B cell (primary cell): ENCODE results near the gene CPLANE2. TPM values are rescaled to one million over a fixed set of nuclear protein-coding genes. Genes with fewer than 3 reads are reported as not detected.
A peak's percentile ranks its signal among the peaks of the same experiment; 100 is the strongest.
"Not testable (repeated sequence)": the region's sequence is repeated elsewhere in the genome, so short reads cannot be mapped to it uniquely, and the experiment has no call there.

Experiments used
- ATAC-seq: fragments of 200-7000 bp; cut with Tn5 transposase; one replicate; pipeline ENCODE4 v1.10.0; 2021; ENCODE audit warnings: low read depth, mild to moderate bottlenecking, moderate number of reproducible peaks, moderate library complexity
- CTCF ChIA-PET: fragments of 350-600 bp; sonication (Branson Sonifier 250); formaldehyde crosslinking; loops from one replicate; lab custom pipeline; 2021; ENCODE audit warnings: antibody characterized with exemption, inconsistent platforms; lab: Charles Lee
- POLR2A ChIA-PET: fragments of 350-600 bp; sonication (Branson Sonifier 250); formaldehyde crosslinking; loops from one replicate; lab custom pipeline; 2021; ENCODE audit warnings: antibody characterized with exemption; lab: Charles Lee
- DNase-seq: peaks from one replicate; pipeline ENCODE4 v3.0.0; 2013
- H2AFZ ChIP-seq: 2 replicates; pipeline ENCODE4 v1.6.1; 2012; ENCODE audit warnings: mild to moderate bottlenecking, low read depth, low read length; ENCODE audit not compliant: insufficient read depth, poor library complexity, severe bottlenecking
- H3K27ac ChIP-seq, 2 donors: 1 replicate in 1 of 2; 2 replicates in 1 of 2; pipeline ENCODE4 v1.5.1; 2012 to 2013; ENCODE audit warnings: low read length in 2 of 2, mild to moderate bottlenecking in 2 of 2, moderate library complexity in 1 of 2
- H3K27me3 ChIP-seq, 4 experiments: fragments of 200-600 bp in 1 of 4; sonication (generic) in 1 of 4; replicated peaks in 1 of 4; 1 replicate in 2 of 4; 2 replicates in 2 of 4; pipeline versions ENCODE4 v1.6.1 to v1.7.0; 2013 to 2016; ENCODE audit warnings: low read length in 3 of 4, mild to moderate bottlenecking in 2 of 4, mixed read lengths in 1 of 4, moderate library complexity in 1 of 4; ENCODE audit not compliant: insufficient read depth in 4 of 4, control insufficient read depth in 3 of 4; ENCODE audit errors: control extremely low read depth in 1 of 4
- H3K36me3 ChIP-seq, 2 experiments: replicated peaks in 1 of 2; 1 replicate in 1 of 2; 2 replicates in 1 of 2; pipeline versions ENCODE4 v1.6.1 to v1.7.1; 2013; ENCODE audit warnings: low read length in 1 of 2; ENCODE audit not compliant: insufficient read depth in 2 of 2, control insufficient read depth in 1 of 2; ENCODE audit errors: control extremely low read depth in 1 of 2, extremely low read depth in 1 of 2
- H3K4me1 ChIP-seq, 2 donors: fragments of 200-600 bp in 1 of 2; sonication (generic) in 1 of 2; 1 replicate in 1 of 2; 2 replicates in 1 of 2; pipeline versions ENCODE4 v1.5.1 to v1.6.1; 2013 to 2017; ENCODE audit warnings: low read length in 2 of 2; ENCODE audit not compliant: control insufficient read depth in 2 of 2, insufficient read depth in 2 of 2
- H3K4me2 ChIP-seq: replicated peaks from 2 replicates; pipeline ENCODE3; 2012; ENCODE audit warnings: mild to moderate bottlenecking, low read depth, low read length; ENCODE audit not compliant: poor library complexity, severe bottlenecking
- H3K4me3 ChIP-seq, 5 experiments: fragments of 200-600 bp in 1 of 5; sonication (generic) in 1 of 5; 1 replicate in 3 of 5; 2 replicates in 2 of 5; pipeline versions ENCODE4 v1.5.1 to v1.7.0; 2011 to 2016; ENCODE audit warnings: low read length in 4 of 5, mild to moderate bottlenecking in 4 of 5, low read depth in 2 of 5, control low read depth in 1 of 5, moderate library complexity in 1 of 5; ENCODE audit not compliant: insufficient read depth in 1 of 5; ENCODE audit errors: control extremely low read depth in 1 of 5, extremely low read depth in 1 of 5
- H3K79me2 ChIP-seq: fragments of 200-600 bp; sonication (generic); one replicate; pipeline ENCODE4 v1.6.0; 2016; ENCODE audit warnings: low read length; ENCODE audit not compliant: control insufficient read depth, insufficient read depth
- H3K9ac ChIP-seq: fragments of 200-600 bp; sonication (generic); 2 replicates; pipeline ENCODE4 v1.6.1; 2017; ENCODE audit warnings: mild to moderate bottlenecking, low read length, moderate library complexity
- H3K9me3 ChIP-seq, 3 donors: one replicate each; pipeline versions ENCODE4 v1.6.1 to v1.7.1; 2013; ENCODE audit warnings: low read length in 2 of 3; ENCODE audit not compliant: control insufficient read depth in 2 of 3, insufficient read depth in 1 of 3; ENCODE audit errors: control extremely low read depth in 1 of 3
- H4K20me1 ChIP-seq: 2 replicates; pipeline ENCODE4 v1.6.0; 2012; ENCODE audit warnings: mild to moderate bottlenecking, low read length; ENCODE audit not compliant: insufficient read depth, control insufficient read depth, poor library complexity, severe bottlenecking
- H3K27ac Mint-ChIP-seq: one replicate; pipeline ENCODE4 v1.8.0; 2021; ENCODE audit warnings: mixed read lengths
- H3K27me3 Mint-ChIP-seq: one replicate; pipeline ENCODE4 v1.8.0; 2021; ENCODE audit warnings: mixed read lengths
- H3K4me1 Mint-ChIP-seq: one replicate; pipeline ENCODE4 v1.8.0; 2021; ENCODE audit warnings: mixed read lengths
- H3K4me3 Mint-ChIP-seq: one replicate; pipeline ENCODE4 v1.8.0; 2021; ENCODE audit warnings: mixed read lengths
- H3K9me3 Mint-ChIP-seq: one replicate; pipeline ENCODE4 v1.8.0; 2022; ENCODE audit warnings: mixed read lengths; ENCODE audit not compliant: insufficient read depth
- CTCF ChIP-seq: fragments of 200-600 bp; IDR thresholded peaks from one replicate; pipeline ENCODE4 v1.8.0; 2022; ENCODE audit warnings: antibody characterized with exemption, mild to moderate bottlenecking
- EZH2 ChIP-seq: IDR thresholded peaks from 2 replicates; pipeline ENCODE4 v1.6.1; 2012; ENCODE audit warnings: borderline replicate concordance, low read depth, mild to moderate bottlenecking, moderate library complexity, low read length; ENCODE audit not compliant: insufficient read depth, poor library complexity, severe bottlenecking
- WGBS: methylation state at CpG from one replicate; pipeline ENCODE4 v1.1.5; 2013; ENCODE audit warnings: missing lambda C conversion rate; ENCODE audit not compliant: insufficient coverage; 5-methylcytosine and 5-hydroxymethylcytosine counted together
- intact Hi-C: fragments of 100-400 bp; cut with micrococcal nuclease; formaldehyde crosslinking; loops from one replicate; pipeline ENCODE4 v1.10.0; 2022
- polyA plus RNA-seq: library from polyadenylated mRNA; depleted of rRNA; stranded (reverse); fragments of >200 nt; gene quantifications from 2 replicates; pipeline ENCODE4 v1.2.3, GENCODE V29; 2012
- total RNA-seq, 2 donors: library from RNA; stranded (reverse); fragments of 120-200 nt in 1 of 2; gene quantifications; 1 replicate in 1 of 2; 2 replicates in 1 of 2; pipeline versions ENCODE4 v1.2.3 to v1.2.4, GENCODE V29; 2013 to 2022

The CPLANE2 gene
- total and polyA plus RNA-seq, 2 donors (not counting 1 experiment from before 2014, with no cell fraction given): 5.7 to 11.1 TPM

GRCh38 chr1:16215882-16216753 lies 20.9 kb downstream of the CPLANE2 start:
- WGBS: 20% methylated on average over 30 of the region's 33 CpGs
- Histone ChIP-seq H3K27ac (no peak overlapping the region), H3K4me2 (peak overlapping the region; percentile 83), H2AFZ (peak overlapping the region; percentile 74), H4K20me1 (no peaks in the 10 kb centered on the region), H3K4me3 (peak overlapping the region; percentile 47 to 70 (median 63)), H3K9ac (peak overlapping the region; percentile 67), H3K4me1 (peaks cover 14 to 21% of the 10 kb centered on the region in 2 donors), H3K36me3 (no peaks in the 10 kb centered on the region), H3K79me2 (no peaks in the 10 kb centered on the region), H3K27me3 (peaks cover 0 to 3% (median 0%) of the 10 kb centered on the region in 4 experiments), H3K9me3 (peaks cover 0 to 8% (median 0%) of the 10 kb centered on the region in 3 donors)
- TF ChIP-seq CTCF (no peak), EZH2 (no peak)
- H3K27me3 Mint-ChIP-seq: peaks cover 2% of the 10 kb centered on the region
- DNase-seq (peak; percentile 72), ATAC-seq (no peak)
- peaks cover 19% of the 10 kb centered on the region for H3K4me1 Mint-ChIP-seq
- intact Hi-C loops: loop anchor here (5.0 kb wide), 1 partner anchor 136 kb away; the partner anchor contains the start of gene FBXO42
- H3K4me3 Mint-ChIP-seq: peak overlapping the region; percentile 90
- peak overlapping the region; percentile 26 for H3K27ac Mint-ChIP-seq
- ChIA-PET POLR2A (interaction anchor here (0.7 to 0.8 kb wide), 2 partner anchors 9 to 26 kb away, joined by 3 read pairs; no protein-coding TSS in a partner anchor), CTCF (interaction anchor here (0.7 to 1.4 kb wide), 5 partner anchors 10 to 183 kb away, joined by 3 to 5 read pairs (median 3); no protein-coding TSS in a partner anchor)
- H3K9me3 Mint-ChIP-seq: no peaks in the 10 kb centered on the region

DNA sequence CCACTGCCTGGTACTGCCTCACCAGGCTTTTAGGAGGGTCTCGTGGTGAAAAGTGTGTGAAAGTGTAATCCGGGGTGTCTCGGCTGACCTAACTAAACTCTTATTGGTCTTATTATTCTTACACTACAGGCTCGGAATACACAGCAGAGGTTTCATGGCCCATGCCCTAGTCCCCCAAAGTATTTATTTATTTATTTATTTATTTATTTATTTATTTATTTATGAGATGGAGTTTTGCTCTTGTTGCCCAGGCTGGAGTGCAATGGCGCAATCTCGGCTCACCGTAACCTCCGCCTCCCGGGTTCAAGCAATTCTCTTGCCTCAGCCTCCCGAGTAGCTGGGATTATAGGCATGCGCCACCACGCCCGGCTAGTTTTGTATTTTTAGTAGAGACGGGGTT lies 21.7 kb downstream of the CPLANE2 start:
- WGBS: no CpG with 5 or more reads among the region's 14 CpGs
- peaks cover 14 to 21% of the 10 kb centered on the region in 2 donors for H3K4me1 ChIP-seq
- H3K9me3 Mint-ChIP-seq, ATAC-seq, POLR2A ChIA-PET, H3K4me2 ChIP-seq, H3K27ac Mint-ChIP-seq, H3K4me3 ChIP-seq, H3K79me2 ChIP-seq, H3K36me3 ChIP-seq, H4K20me1 ChIP-seq, H3K27ac ChIP-seq, H3K9ac ChIP-seq, H3K4me3 Mint-ChIP-seq, H3K27me3 ChIP-seq, H3K27me3 Mint-ChIP-seq, H3K9me3 ChIP-seq, CTCF ChIA-PET, H2AFZ ChIP-seq, DNase-seq: not testable (repeated sequence)
- H3K4me1 Mint-ChIP-seq: peaks cover 19% of the 10 kb centered on the region
- intact Hi-C loops: loop anchor here (5.0 kb wide), 1 partner anchor 137 kb away; the partner anchor contains the start of gene FBXO42

DNA sequence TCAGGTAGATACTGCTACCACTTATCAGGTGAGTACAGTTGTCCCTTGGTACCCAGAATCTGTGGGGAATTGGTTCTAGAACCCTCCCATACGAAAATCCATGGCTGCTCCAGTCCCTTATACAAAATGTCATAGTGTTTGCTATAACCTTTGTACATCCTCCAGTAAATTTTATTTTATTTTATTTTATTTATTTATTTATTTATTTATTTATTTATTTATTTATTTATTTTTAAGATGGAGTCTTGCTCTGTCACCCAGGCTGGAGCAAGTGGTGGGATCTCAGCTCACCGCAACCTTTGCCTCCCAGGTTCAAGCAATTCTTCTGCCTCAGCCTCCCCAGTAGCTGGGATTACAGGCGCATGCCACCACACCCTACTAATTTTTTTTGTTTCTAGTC lies 23.4 kb downstream of the CPLANE2 start:
- H3K4me3 Mint-ChIP-seq, intact Hi-C loops, H2AFZ ChIP-seq, H3K36me3 ChIP-seq, DNase-seq, H3K27ac Mint-ChIP-seq, H3K9me3 ChIP-seq, H3K4me3 ChIP-seq, H3K79me2 ChIP-seq, H3K27ac ChIP-seq, ATAC-seq, H3K27me3 ChIP-seq, H3K9me3 Mint-ChIP-seq, POLR2A ChIA-PET, H3K4me2 ChIP-seq, H3K9ac ChIP-seq, H3K27me3 Mint-ChIP-seq, H4K20me1 ChIP-seq: not testable (repeated sequence)
- peaks cover 17% of the 10 kb centered on the region for H3K4me1 Mint-ChIP-seq
- WGBS: 90% methylated on average over 2 of the region's 3 CpGs
- H3K4me1 ChIP-seq: peaks cover 14 to 21% of the 10 kb centered on the region in 2 donors
- CTCF ChIA-PET: interaction anchor here (1.0 kb wide), 1 partner anchor 24 kb away, joined by 4 read pairs; no protein-coding TSS in a partner anchor
